Adipose tissue (tissue), 3 donors: ENCODE results near the gene CTSG. TPM values are rescaled to one million over a fixed set of nuclear protein-coding genes. Genes with fewer than 3 reads are reported as not detected.
"Not testable (repeated sequence)": the region's sequence is repeated elsewhere in the genome, so short reads cannot be mapped to it uniquely, and the experiment has no call there.

Experiments used
- H3K27ac ChIP-seq: one replicate; pipeline ENCODE4 v1.5.1; 2013; ENCODE audit warnings: low read depth, low read length
- WGBS, 3 donors: extraction: QIAGEN DNeasy Blood & Tissue Kit; methylation state at CpG; one replicate each; pipeline ENCODE4 v1.1.7; 2013; 5-methylcytosine and 5-hydroxymethylcytosine counted together
- polyA plus RNA-seq, 3 donors: library from polyadenylated mRNA; stranded (reverse); fragments of 200-250 nt; gene quantifications; one replicate each; pipeline ENCODE4 v1.2.3, GENCODE V29; 2013
- donor health status: healthy with polysubstance abuse.
- donor health status: Bipolar disorder and iron deficiency.
- donor health status: healthy.

The CTSG gene, protein sequence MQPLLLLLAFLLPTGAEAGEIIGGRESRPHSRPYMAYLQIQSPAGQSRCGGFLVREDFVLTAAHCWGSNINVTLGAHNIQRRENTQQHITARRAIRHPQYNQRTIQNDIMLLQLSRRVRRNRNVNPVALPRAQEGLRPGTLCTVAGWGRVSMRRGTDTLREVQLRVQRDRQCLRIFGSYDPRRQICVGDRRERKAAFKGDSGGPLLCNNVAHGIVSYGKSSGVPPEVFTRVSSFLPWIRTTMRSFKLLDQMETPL
- polyA plus RNA-seq = 1 to 10 TPM in 2 of 3 donors, under 1 TPM in 1; 0.26 to 3.3 (median 2.1) TPM

DNA sequence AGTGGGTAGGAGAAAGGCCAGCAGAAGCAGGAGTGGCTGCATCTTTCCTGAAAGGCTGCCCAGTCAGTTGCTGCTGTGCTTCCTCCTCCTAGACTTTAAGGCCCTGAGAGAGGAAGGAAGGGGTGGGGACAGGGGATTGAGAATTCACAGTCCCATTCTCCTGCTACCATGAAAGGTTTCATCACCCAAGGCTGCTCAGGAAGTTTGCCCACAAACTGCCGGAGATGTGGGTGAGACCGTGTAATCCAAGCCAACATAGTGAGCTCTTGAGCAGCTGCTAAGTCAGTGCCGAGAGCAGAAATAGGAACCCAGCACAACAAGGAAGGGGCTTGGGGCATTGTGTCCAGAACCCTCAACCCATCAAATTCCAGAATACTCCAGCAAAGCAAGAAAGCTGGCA, at the start of gene CTSG:
CTSG (minus strand) TSS at position 69 of the 400 bp plus-strand sequence; CDS start at position 42, 27 bp downstream.
- WGBS, 3 donors = 37 to 70% (median 41%) methylated on average over 3 of the region's 3 CpGs
- no peak within 1 kb of the TSS for H3K27ac ChIP-seq

DNA sequence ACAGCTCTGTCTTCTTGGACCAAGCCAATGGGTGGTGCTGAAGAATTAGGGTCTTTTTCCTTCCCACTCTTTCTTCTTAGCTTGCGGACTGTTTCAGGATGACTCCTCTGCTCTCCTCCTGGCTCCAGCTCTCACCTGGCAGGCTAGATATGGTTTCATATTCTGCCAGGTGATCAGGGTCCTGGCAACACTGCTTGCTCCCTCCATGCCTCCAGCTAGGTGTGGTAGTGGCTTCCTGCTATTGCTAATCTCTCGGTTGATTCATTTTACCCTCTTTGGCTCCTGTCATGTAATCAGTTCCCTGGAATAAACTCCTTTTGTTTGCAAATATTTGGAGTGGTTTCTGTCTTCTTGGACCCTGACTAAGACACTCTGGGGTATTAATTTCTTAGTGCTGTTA, 37.7 kb upstream of the CTSG start:
- WGBS, 3 donors = 82 to 85% (median 85%) methylated on average over 2 of the region's 2 CpGs
- no peak overlapping the region for H3K27ac ChIP-seq

DNA sequence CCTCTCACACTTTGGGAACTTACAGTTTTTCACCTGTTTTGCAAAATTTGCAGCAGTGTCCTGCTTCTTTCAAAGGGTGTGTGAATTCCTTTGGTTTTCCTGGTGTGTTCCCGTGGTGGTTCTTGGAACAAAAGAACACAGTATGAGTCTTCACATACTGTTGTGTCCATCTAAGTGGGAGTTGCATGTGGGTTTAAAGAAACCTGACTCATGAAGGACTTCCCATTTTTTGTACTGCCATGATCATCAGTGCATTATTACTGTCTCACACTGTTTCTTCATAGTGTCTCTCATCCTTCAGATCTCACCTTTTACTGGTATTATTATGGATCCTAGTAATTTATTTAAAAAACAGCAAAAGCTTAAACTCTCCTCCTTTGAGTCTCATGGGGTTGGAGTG, 37.2 kb upstream of the CTSG start:
- WGBS, 3 donors = 50 to 78% (median 56%) methylated on average over 1 of the region's 1 CpG
- no peak overlapping the region for H3K27ac ChIP-seq

DNA sequence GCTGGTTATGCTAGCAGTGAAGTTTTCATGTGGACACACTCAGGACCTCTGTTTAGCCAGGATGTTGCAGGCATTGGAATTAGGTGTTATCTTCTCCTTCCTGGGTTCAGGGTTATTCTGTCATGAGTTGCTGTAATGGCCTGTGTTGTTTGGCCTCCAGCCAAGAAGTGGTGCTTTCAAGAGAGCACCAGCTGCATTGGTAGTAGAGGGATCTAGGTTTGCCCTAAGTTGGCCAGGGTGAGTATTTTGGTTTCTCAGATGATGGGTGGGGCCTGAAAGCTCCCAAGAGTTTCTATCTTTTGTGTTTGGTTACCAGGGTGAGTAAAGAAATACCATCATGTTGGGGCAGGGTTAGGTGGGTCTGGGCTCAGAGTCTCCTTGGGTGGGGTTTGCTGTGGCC, 36.1 kb upstream of the CTSG start:
- H3K27ac ChIP-seq = no peak overlapping the region

DNA sequence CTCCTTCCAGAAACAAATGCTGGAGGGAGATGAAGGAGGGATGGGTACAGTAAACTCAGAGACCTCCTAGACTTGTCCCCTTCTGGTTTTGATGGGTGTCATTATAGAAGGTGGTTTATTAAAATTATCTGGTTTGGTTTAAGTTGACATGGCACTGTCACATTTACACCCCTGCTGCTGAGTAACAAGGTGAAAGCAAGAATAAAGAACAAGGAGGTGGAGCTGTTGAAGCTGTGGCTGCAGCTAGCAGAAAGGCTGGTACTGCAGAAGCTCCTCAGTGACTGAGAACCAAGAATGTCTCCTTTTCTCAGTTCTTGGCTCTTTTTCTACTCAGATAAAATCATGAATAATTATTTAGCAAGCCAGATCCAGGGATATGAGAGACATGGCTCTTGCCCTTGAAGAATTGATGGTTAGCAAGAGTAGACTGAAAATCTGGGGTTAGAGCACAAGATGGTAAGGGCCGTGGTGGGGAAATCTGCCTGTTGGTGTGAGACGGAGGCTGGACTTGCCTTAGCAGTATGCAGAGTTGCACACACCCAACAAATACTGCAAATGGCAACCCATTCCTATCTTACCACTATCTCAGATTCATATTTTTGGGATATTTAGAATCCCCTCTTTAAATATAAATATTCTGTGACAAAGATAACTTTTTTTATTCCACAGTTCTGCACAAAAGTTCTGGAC, 33.8 kb upstream of the CTSG start, which contains the start of gene GZMH:
GZMH (minus strand) TSS at position 31 of the 690 bp plus-strand sequence. CDS start 72 bp downstream, outside the sequence.
- H3K27ac ChIP-seq = no peak within 1 kb of the TSS
- 79 to 84% (median 80%) methylated on average over 2 of the region's 2 CpGs for WGBS, 3 donors

DNA sequence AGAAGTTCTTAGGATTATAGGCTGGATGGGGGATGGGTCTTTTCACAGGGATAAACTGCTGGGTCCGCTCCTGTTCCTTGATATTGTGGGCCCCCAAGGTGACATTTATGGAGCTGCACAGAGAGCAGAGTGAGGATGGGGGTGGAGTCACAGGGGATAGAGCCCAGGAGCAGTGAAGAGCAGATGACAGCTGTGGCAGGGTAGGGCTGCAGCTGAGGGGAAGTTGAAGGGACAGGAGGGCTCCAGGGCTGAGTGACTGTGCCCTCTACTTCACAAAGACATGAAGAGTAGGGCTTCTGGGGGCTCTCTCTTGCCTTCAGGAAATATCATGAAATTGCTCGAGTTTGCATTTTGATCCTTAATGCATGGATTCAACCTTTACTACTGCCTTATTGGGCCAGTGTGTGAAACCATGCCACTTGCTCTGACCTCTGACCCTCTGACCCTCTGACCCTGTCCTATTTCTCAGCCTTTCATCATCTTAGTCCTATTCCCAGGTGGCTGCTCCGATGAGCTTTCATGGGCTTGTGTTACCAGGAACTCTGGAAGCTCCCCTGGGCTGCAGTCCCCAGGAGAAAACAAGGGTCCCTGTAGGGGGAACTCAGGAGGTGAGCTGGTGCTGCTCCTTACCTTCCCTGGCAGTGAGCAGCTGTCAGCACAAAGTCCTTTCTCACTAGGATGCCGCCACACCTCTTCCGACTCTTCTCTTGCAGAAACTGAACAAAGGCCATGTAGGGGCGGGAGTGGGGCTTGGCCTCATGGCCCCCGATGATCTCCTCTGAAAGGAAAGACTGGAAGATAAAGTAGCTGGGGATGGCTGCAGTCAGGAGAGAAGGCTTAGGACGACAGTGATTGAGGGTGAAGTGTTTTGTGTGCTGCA, 31.8 kb upstream of the CTSG start:
- WGBS, 3 donors = 65 to 78% (median 77%) methylated on average over 8 of the region's 8 CpGs
- no peak overlapping the region for H3K27ac ChIP-seq

DNA sequence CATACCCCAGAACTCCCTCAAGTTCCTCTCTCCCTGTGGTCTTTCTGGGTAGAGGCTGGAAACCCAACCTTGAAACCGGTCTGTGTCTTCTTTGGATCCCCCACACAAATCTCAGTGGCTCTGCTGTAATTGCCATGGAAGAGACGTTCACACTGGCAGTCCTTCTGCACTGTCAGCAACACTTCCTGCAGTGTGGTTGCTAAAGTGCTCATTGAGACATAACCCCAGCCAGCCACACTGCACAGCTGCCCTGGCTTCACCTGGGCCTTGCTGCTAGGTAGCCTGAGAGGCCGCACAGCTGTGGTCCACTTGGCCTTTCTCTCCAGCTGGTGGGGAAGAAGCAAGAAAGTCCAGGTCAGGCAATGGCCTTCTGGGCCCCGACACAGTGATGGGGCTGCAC, 31.0 kb upstream of the CTSG start:
- WGBS, 3 donors = 52 to 74% (median 56%) methylated on average over 4 of the region's 4 CpGs

DNA sequence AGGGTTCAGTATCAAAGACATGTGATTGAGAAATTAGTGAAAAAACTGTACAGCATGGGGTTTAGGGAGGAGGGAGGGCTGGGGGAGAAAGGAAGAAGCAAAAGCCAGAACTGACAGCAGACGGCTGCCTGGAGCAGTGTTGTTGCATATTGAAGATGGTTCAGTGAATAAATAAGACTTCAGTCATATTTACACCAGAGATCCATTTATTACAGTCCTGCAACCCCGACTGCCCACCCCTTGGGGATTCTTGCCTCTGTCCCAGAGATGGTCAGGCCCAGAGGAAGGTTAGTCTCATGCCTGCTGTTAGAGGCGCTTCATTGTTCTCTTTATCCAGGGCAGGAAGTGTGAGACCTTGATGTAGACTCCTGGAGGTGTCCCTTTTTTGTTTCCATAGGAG, 30.2 kb upstream of the CTSG start:
- H3K27ac ChIP-seq = no peak overlapping the region
- WGBS, 3 donors = 51 to 58% (median 57%) methylated on average over 3 of the region's 3 CpGs

More for the DNA sequence above, 31.0 kb upstream of the CTSG start:
- H3K27ac ChIP-seq = no peak overlapping the region

DNA sequence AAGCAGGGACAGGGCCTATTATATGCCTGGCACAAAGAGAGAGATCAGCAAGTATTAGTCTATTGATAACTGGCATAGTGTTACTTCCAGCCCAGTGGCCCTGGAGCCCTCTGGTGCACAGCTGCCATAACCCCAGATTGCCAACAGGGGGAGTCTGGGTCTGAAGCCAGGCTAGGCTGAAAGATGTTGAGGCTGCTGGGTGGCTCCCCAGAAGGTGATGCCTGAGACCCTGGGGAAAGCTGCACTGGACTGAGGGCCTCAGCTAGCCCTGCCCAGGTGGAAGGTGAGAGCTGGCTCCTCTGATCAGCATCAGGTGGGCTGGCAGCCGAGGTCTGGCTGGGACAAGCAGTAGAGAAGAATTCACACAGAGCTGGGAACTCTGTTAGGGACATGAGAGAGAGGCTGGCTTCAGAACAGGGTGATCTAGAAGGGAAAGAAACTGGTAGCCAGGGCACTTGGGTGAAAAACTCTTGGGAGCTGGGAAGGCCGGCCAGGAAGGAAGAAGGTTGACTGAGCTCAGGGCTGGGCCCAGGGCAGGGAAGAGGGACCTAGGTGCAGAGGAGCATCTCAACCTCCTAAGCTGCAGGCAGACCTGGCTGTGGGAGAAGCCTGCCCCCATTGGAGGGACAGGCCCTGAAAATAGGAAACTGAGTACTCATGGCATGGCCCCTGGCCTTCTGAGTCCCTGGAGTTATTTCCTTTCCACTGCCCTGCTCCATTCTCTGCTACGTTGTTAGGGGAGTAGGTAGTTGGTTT, 29.6 kb upstream of the CTSG start:
- 47 to 72% (median 64%) methylated on average over 3 of the region's 3 CpGs for WGBS, 3 donors
- no peak overlapping the region for H3K27ac ChIP-seq

DNA sequence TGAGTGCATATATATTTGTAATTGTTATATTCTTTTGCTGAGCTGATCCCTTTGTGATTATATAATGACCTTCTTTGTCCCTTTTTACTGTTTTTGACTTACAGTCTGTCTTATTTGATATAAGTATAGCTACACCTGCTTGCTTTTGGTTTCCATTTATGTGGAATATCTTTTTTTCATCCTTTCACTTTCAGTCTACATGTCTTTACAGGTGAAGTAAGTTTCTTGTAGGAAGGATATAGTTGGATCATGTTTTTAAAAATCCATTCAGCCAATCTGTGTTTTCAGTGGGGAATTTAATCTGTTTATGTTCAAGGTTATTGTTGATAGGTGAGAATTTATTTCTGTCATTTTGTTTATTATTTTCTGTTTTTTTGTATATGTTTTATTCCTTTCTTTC, 21.4 kb upstream of the CTSG start:
- H3K27ac ChIP-seq = no peak overlapping the region

DNA sequence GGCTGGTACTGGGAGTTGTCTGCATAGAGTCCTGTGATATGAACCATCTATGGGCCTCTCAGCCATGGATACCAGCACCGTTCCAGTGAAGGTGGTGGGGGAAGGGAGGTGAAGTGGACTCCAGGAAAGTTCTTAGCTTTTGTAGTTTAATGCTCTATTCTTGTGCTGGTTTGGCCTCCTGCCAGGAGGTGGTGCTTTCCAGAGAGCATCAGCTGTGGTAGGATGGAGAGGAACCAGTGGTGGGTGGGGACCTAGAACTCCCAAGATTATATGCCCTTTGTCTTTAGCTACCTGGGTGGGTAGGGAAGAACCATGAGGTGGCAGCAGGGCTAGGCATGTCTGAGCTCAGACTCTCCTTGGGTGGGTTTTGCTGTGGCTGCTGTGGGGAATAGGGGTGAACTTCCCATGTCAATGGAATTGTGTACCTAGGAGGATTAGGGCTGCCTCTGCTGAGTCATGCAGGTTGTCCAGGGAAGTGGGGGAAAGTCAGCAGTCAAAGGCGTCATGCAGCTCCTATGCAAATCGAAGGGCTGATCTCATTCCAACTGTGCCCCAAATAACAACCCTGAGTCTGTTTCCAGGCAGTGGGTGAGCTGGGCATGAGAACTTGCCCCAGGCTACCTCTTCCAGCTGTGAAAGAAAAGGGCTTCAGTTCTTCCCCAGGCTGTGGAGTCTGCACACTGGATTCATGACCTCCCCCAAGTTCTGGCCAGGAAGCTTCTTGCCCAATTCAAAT, 19.2 kb upstream of the CTSG start:
- H3K27ac ChIP-seq = no peak overlapping the region
- 69 to 88% (median 81%) methylated on average over 3 of the region's 3 CpGs for WGBS, 3 donors

DNA sequence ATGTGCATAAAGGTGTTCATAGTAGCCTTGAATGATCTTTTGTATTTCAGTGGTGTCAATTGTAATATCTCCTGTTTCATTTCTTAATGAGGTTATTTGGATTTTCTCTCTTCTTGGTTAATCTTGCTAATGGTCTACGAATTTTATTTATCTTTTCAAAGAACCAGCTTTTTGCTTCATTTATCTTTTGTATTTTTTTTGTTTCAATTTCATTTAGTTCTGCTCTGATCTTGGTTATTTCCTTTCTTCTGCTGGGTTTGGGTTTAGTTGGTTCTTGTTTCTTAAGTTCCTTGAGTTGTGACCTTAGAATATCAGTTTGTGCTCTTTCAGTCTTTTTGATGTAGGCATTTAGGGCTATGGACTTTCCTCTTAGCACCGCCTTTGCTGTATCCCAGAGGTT, 15.0 kb upstream of the CTSG start:
- not testable (repeated sequence) for H3K27ac ChIP-seq
- WGBS, 3 donors = 72 to 78% (median 73%) methylated on average over 2 of the region's 2 CpGs

DNA sequence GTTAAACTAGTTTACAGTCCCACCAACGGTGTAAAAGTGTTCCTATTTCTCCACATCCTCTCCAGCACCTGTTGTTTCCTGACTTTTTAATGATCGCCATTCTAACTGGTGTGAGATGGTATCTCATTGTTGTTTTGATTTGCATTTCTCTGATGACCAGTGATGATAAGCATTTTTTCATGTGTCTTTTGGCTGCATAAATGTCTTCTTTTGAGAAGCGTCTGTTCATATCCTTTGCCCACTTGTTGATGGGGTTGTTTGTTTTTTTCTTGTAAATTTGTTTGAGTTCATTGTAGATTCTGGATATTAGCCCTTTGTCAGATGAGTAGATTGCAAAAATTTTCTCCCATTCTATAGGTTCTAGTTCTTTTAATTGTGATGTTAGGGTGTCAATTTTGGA, 8.4 kb upstream of the CTSG start:
- not testable (repeated sequence) for H3K27ac ChIP-seq
- 51 to 74% (median 74%) methylated on average over 2 of the region's 3 CpGs for WGBS, 3 donors

DNA sequence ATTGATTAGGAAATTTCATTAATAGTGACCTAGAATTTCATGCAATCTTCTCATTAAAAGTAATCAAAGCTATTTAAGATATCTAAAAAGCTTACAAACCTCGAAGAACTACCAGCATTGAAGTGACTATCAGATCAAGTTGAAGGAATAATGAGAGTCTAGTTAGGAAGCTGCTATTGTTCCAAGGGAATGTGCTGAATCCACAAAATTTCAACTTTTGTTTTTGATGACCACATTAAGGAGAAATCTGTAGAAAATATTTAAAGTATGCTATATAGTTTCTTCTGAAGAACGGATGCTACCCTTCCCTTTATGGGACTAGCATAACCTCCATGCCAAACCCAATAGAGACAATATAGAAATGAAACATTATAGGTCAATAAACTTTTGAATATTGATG, 2.5 kb upstream of the CTSG start:
- WGBS, 3 donors = 72 to 77% (median 75%) methylated on average over 2 of the region's 2 CpGs
- H3K27ac ChIP-seq = no peak overlapping the region

DNA sequence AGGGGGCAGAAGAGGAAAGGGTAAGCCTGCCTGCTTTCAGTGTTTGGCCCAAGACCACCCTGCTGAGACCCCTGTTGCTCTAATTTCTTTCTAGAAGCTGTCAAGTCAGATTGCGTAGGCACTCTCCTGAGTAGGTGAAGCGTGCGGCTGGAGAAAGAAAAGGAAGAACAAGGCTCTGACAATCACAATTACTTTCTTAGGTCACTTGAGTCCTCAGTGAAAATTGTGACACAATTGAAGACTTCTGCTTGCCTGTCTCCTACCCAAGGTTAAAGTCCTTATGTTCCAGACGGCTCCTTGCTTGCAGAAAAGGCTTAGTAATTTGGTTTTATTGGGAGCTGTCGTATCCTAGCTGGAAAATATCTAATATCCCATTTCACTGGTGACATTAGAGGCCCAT, 721 bp upstream of the CTSG start:
- WGBS, 3 donors = 57 to 86% (median 70%) methylated on average over 5 of the region's 5 CpGs
- no peak overlapping the region for H3K27ac ChIP-seq

DNA sequence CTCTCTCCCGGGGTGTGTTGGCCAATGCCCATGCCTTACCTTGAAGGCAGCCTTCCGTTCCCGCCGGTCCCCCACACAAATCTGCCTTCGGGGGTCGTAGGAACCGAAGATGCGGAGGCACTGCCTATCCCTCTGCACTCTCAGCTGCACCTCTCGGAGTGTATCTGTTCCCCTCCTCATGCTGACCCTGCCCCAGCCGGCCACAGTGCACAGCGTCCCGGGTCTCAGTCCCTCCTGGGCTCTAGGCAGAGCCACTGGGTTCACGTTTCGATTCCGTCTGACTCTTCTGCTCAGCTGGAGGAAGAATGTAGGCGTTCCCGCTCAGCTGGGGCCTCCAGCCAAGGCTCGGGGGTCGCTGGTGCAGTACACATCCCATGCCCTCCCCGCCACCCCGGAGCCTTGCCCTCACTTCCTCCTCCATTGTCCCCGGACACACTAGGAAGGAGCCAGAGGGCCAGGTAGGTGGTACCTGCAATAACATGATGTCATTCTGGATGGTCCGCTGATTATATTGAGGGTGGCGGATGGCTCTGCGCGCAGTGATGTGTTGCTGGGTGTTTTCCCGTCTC, 1.8 kb downstream of the CTSG start:
- H3K27ac ChIP-seq = no peak overlapping the region
- 70 to 82% (median 73%) methylated on average over 27 of the region's 27 CpGs for WGBS, 3 donors

DNA sequence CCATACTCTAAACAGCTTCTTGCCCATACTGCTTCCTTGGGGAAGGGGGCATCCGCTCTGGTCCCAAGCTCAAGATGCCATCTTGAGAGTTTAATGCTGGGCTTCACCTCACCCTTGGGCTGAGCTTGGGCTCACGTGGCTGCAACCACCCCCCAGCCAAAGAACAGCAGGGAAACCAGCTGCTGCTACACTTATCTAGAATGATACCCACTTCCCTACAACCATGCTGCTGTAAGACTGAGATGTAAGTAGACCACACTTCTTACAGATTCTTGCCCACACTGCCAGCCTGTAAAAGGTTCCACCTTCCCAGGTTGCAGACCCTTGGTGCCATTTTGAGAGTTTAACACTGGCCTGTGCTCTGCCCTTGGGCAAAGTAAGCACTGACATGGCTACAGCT, 9.7 kb downstream of the CTSG start:
- 72 to 82% (median 72%) methylated on average over 2 of the region's 2 CpGs for WGBS, 3 donors
- H3K27ac ChIP-seq = no peak overlapping the region

DNA sequence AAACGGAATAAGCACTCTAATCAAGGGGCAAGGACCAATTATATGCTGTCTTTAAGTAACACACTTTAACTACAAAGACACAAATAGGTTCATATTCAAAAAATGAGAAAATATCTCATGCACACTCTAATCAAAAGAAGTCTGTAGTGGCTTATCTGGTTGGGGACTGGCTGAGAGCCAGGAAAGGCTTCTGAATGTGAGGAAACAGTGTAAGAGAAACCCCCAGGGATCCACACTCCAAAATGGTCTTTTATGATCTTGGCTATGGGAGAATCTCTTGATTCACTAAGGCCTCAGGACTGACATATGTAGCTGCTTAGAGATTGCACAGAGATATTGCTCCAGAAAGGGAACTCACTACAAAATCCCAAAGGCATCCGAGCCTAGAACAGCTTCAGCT, 10.3 kb downstream of the CTSG start:
- no peak overlapping the region for H3K27ac ChIP-seq
- WGBS, 3 donors = 52 to 80% (median 70%) methylated on average over 2 of the region's 2 CpGs
